Skin epidermis (tissue), 12 donors: ENCODE results near the gene MKI67.
"Not testable (repeated sequence)": the region's sequence is repeated elsewhere in the genome, so short reads cannot be mapped to it uniquely, and the experiment has no call there.

Experiments used
- H3K27ac ChIP-seq, 21 experiments: fragments of 200-600 bp; sonication (generic) in 11 of 21; one replicate each; pipeline ENCODE4 v1.5.0; 2020; ENCODE audit warnings: mild to moderate bottlenecking in 3 of 21, inconsistent platforms in 2 of 21, moderate library complexity in 2 of 21
- H3K4me3 ChIP-seq, 7 experiments: fragments of 200-600 bp; sonication (generic) in 2 of 7; one replicate each; pipeline ENCODE4 v1.5.0; 2020; ENCODE audit warnings: inconsistent platforms in 2 of 7, mild to moderate bottlenecking in 2 of 7, moderate library complexity in 1 of 7

Gene MKI67

GRCh38 chr10:128125944-128126764 lies at the start of gene MKI67:
MKI67 (minus strand) TSS chr10:128126423; CDS start chr10:128125667, 756 bp downstream.
- Histone ChIP-seq H3K4me3 (peak within 1 kb of the TSS; percentile 52 to 84 (median 68)), H3K27ac (peak within 1 kb of the TSS in 11 of 21 experiments; percentile 1 to 75 (median 56))

GRCh38 chr10:128174581-128175559 lies 48.6 kb upstream of the MKI67 start:
- no peak overlapping the region for H3K27ac ChIP-seq
- H3K4me3 ChIP-seq, result no peak overlapping the region

GRCh38 chr10:128173386-128173785 lies 47.2 kb upstream of the MKI67 start:
- Histone ChIP-seq H3K27ac (no peak overlapping the region), H3K4me3 (no peak overlapping the region)

- H3K4me3 ChIP-seq, result no peak overlapping the region
- no peak overlapping the region for H3K27ac ChIP-seq
Observed at GRCh38 chr10:128172756-128173155, 46.5 kb upstream of the MKI67 start.

GRCh38 chr10:128169811-128170379 lies 43.7 kb upstream of the MKI67 start:
- H3K4me3 ChIP-seq, result no peak overlapping the region
- no peak overlapping the region for H3K27ac ChIP-seq

- Histone ChIP-seq H3K27ac (no peak overlapping the region), H3K4me3 (no peak overlapping the region)
Observed at GRCh38 chr10:128167926-128168520, 41.8 kb upstream of the MKI67 start.

- H3K4me3 ChIP-seq, H3K27ac ChIP-seq: not testable (repeated sequence)
Observed at GRCh38 chr10:128167123-128167522, 40.9 kb upstream of the MKI67 start.

GRCh38 chr10:128166151-128166550 lies 39.9 kb upstream of the MKI67 start:
- Histone ChIP-seq H3K4me3 (no peak overlapping the region), H3K27ac (no peak overlapping the region)

GRCh38 chr10:128165536-128165935 lies 39.3 kb upstream of the MKI67 start:
- no peak overlapping the region for H3K27ac ChIP-seq
- H3K4me3 ChIP-seq, result no peak overlapping the region

- Histone ChIP-seq H3K27ac (no peak overlapping the region), H3K4me3 (no peak overlapping the region)
Observed at GRCh38 chr10:128163701-128164100, 37.5 kb upstream of the MKI67 start.

- Histone ChIP-seq H3K4me3 (no peak overlapping the region), H3K27ac (no peak overlapping the region)
Observed at GRCh38 chr10:128161031-128161430, 34.8 kb upstream of the MKI67 start.

GRCh38 chr10:128160297-128160711 lies 34.1 kb upstream of the MKI67 start:
- Histone ChIP-seq H3K4me3 (no peak overlapping the region), H3K27ac (no peak overlapping the region)

- no peak overlapping the region for H3K4me3 ChIP-seq
- no peak overlapping the region for H3K27ac ChIP-seq
Observed at GRCh38 chr10:128158021-128158795, 32.0 kb upstream of the MKI67 start.

GRCh38 chr10:128156999-128157755 lies 31.0 kb upstream of the MKI67 start:
- no peak overlapping the region for H3K4me3 ChIP-seq
- H3K27ac ChIP-seq, result no peak overlapping the region

- H3K27ac ChIP-seq, result no peak overlapping the region
- no peak overlapping the region for H3K4me3 ChIP-seq
Observed at GRCh38 chr10:128152741-128153580, 26.7 kb upstream of the MKI67 start.

GRCh38 chr10:128151031-128151430 lies 24.8 kb upstream of the MKI67 start:
- no peak overlapping the region for H3K4me3 ChIP-seq
- no peak overlapping the region for H3K27ac ChIP-seq

GRCh38 chr10:128150561-128150960 lies 24.3 kb upstream of the MKI67 start:
- Histone ChIP-seq H3K27ac (no peak overlapping the region), H3K4me3 (peak overlapping the region in 6 of 7 experiments; percentile 26 to 52 (median 34))
